ENCODE measurements around the gene HSD11B2.

DNA sequence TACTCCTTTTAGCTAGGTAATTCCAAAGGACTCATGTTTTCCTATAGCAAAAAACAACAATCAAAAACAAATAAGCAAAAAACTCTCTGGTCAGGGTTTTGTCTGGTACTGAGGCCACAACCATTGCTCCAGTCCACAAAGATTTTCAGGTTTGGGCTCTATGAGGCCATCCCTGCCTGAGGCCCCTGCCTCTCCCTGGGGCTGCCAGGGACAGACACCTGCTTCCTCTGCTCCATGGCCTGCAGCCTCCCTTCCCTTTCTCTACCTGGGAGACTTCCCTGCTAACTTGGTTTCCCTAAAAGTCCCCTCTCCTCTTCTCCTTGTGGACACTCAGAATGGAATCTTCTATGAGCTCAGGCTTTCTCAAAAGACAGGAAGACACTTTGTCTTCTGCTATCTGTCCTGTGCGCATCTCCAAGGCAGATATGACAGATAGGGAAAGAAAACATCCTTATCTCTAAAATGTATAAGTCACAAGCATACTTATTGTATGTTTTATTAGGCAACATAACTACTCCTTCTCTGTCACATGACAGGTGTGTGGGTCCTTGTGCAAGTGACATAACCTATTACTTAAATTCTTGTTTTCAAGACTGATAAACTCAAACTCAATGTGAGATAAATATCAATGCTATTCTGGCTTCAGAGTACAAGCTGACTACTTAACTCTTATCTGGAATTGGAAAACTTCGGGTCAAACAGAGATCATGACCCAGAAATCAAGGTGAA is 13.4 kb upstream of the HSD11B2 start:
- TF ChIP-seq POLR2AphosphoS5 (IDR thresholded peaks at IDR 0.05; ENCODE audit: low read depth, low read length) (no peak), SRF (IDR thresholded peaks at IDR 0.05; ENCODE audit: low read depth) (no peak), POLR2A (IDR thresholded peaks at IDR 0.05; ENCODE audit: borderline replicate concordance, extremely low read depth, insufficient read depth, insufficient read length) (no peak), RAD21 (IDR thresholded peaks at IDR 0.05; ENCODE audit: low read depth) (no peak), JUND (IDR thresholded peaks at IDR 0.05) (no peak), EZH2 (IDR thresholded peaks at IDR 0.05) (no peak), EZH2phosphoT487 (IDR thresholded peaks at IDR 0.05; ENCODE audit: borderline replicate concordance) (no peak)
- TF ChIP-seq, protein P1, sequence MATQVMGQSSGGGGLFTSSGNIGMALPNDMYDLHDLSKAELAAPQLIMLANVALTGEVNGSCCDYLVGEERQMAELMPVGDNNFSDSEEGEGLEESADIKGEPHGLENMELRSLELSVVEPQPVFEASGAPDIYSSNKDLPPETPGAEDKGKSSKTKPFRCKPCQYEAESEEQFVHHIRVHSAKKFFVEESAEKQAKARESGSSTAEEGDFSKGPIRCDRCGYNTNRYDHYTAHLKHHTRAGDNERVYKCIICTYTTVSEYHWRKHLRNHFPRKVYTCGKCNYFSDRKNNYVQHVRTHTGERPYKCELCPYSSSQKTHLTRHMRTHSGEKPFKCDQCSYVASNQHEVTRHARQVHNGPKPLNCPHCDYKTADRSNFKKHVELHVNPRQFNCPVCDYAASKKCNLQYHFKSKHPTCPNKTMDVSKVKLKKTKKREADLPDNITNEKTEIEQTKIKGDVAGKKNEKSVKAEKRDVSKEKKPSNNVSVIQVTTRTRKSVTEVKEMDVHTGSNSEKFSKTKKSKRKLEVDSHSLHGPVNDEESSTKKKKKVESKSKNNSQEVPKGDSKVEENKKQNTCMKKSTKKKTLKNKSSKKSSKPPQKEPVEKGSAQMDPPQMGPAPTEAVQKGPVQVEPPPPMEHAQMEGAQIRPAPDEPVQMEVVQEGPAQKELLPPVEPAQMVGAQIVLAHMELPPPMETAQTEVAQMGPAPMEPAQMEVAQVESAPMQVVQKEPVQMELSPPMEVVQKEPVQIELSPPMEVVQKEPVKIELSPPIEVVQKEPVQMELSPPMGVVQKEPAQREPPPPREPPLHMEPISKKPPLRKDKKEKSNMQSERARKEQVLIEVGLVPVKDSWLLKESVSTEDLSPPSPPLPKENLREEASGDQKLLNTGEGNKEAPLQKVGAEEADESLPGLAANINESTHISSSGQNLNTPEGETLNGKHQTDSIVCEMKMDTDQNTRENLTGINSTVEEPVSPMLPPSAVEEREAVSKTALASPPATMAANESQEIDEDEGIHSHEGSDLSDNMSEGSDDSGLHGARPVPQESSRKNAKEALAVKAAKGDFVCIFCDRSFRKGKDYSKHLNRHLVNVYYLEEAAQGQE (IDR thresholded peaks at IDR 0.05; ENCODE audit: low read depth) = no peak
- TF ChIP-seq, protein P2, sequence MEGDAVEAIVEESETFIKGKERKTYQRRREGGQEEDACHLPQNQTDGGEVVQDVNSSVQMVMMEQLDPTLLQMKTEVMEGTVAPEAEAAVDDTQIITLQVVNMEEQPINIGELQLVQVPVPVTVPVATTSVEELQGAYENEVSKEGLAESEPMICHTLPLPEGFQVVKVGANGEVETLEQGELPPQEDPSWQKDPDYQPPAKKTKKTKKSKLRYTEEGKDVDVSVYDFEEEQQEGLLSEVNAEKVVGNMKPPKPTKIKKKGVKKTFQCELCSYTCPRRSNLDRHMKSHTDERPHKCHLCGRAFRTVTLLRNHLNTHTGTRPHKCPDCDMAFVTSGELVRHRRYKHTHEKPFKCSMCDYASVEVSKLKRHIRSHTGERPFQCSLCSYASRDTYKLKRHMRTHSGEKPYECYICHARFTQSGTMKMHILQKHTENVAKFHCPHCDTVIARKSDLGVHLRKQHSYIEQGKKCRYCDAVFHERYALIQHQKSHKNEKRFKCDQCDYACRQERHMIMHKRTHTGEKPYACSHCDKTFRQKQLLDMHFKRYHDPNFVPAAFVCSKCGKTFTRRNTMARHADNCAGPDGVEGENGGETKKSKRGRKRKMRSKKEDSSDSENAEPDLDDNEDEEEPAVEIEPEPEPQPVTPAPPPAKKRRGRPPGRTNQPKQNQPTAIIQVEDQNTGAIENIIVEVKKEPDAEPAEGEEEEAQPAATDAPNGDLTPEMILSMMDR (IDR thresholded peaks at IDR 0.05 in 2 of 3, conservative IDR thresholded peaks at IDR 0.05 in 1 of 3; ENCODE audit: borderline replicate concordance in 1 of 3, insufficient read depth in 1 of 3, low read depth in 2 of 3, low read length in 2 of 3) = no peak
- TF ChIP-seq, protein P3, sequence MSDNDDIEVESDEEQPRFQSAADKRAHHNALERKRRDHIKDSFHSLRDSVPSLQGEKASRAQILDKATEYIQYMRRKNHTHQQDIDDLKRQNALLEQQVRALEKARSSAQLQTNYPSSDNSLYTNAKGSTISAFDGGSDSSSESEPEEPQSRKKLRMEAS (IDR thresholded peaks at IDR 0.05) = no peak

Measured in HCT116 (cell line).